Neural progenitor cell (in vitro differentiated cells): ENCODE measurements around the gene R3HDM1.

Experiments used
- EZH2 ChIP-seq: fragments of 200-600 bp; sonication (generic); IDR thresholded peaks from 2 replicates; pipeline ENCODE4 v1.6.1; 2017; ENCODE audit warnings: antibody characterized with exemption, mild to moderate bottlenecking, moderate library complexity
- EZH2phosphoT487 ChIP-seq: fragments of 200-600 bp; sonication (generic); IDR thresholded peaks from 2 replicates; pipeline ENCODE4 v1.6.1; 2017; ENCODE audit warnings: antibody characterized with exemption
- TF ChIP-seq, protein P1 (sequence below): fragments of 200-600 bp; sonication (generic); IDR thresholded peaks from 2 replicates; pipeline ENCODE4 v1.5.1; 2017; ENCODE audit warnings: antibody characterized with exemption, mild to moderate bottlenecking

DNA sequence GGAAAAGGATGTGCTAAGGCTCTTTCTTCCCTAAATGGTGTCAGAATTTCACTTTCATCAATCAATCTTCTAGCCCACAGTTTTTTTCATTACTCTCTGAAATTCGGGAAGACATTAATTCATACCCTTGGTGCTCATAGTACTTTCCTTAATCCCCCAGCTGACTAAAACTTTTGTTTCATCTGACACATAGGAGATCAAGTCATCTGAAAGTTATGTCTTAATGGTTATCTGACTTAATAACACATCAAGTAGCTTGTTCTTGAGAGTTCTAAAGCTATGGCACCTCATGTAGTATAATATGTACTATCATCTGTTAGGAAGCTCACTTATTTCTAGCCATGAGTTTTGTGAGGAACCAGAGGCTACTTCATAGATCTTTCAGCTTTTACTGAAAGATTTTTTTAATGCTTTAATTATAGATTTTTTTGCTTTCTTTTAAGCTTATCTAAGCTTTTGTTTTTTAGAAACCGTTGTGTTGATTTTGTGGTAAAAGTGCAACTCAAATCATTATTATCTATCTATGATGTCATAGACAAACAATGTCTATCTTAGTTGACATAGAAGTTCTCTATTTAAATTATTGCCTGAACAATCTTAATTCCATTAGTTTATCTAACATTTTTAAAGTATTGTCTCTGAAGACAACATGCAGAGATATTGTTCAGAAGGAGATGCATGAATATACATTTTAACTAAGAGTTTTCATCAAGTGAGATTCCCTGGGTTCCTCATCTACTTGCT lies 116.7 kb downstream of the R3HDM1 start:
- TF ChIP-seq, protein P1, sequence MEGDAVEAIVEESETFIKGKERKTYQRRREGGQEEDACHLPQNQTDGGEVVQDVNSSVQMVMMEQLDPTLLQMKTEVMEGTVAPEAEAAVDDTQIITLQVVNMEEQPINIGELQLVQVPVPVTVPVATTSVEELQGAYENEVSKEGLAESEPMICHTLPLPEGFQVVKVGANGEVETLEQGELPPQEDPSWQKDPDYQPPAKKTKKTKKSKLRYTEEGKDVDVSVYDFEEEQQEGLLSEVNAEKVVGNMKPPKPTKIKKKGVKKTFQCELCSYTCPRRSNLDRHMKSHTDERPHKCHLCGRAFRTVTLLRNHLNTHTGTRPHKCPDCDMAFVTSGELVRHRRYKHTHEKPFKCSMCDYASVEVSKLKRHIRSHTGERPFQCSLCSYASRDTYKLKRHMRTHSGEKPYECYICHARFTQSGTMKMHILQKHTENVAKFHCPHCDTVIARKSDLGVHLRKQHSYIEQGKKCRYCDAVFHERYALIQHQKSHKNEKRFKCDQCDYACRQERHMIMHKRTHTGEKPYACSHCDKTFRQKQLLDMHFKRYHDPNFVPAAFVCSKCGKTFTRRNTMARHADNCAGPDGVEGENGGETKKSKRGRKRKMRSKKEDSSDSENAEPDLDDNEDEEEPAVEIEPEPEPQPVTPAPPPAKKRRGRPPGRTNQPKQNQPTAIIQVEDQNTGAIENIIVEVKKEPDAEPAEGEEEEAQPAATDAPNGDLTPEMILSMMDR: no peak
- TF ChIP-seq EZH2phosphoT487 (no peak), EZH2 (no peak)
